Activated naive CD4-positive, alpha-beta T cell (primary cell): ENCODE data around the gene CCDC92.
"Not testable (repeated sequence)": the region's sequence is repeated elsewhere in the genome, so short reads cannot be mapped to it uniquely, and the experiment has no call there.

ENCODE experiments used
- DNase-seq, 4 experiments: peaks; one replicate each; lab custom pipeline; 2025; lab: John Stamatoyannopoulos, UW

CCDC92 gene

DNA sequence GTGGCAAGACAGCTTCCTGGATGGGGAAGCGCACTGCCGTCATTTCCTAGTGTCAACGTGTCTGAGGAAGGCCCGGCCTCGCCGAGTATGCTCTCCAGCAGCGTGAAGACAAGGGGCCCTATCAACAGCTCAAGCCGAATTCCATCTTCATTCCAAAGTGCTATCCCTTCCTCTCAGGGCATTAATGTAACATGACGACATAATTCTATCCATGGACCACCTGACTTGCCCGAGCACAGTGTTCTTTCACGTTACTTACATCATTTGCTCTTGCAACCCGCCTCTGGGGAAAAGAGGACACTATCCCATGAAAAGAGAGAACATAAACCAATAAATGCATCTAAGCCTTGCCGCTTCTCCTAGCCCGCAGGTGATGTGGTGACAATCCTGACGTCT, 22.9 kb downstream of the CCDC92 start:
- DNase-seq: no peak

DNA sequence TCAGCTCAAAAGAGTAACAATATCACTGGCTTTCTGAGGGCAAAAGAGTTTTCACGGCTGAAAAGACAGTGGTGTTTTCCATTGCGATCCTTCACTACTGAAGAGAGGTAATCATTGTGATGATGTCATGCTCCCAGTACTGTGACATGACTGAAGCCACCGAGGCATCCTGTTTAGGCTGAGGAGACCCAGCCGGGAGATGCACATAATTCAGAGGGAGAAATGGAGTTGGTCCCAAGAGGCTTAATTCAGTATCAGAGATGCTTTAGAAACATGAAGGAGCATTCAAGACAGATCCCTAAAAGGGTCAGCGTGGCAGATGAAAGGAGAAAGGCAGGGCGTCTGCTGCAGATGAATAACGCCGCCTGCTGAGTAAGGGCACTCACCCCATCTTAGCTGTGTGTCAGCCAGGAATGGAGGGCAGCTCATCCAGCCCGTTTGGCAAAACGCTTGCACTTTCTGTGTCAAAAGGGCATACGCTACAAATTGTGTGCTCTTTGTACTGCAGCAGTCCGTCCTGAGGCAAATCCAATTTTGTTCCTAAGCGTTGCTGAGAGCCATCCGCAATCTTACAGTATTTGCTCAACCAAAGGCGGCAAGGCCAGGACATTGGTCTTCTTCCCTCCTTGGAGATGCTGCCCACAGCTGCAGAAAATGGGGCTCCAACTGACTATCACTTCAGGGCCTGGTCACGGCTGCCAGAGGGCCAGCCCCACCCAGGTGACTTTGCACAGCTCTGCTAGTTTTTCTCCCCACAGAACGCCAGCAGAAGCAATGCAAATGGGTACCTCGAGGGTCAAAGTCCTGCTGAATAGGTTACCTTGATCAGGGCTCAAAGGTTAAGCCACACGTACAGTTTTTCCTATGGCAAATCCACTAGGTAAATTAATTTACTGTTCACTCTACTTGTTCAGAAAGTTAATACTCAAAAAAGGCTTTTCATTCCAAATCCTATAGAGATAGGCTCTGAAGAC, 23.5 kb downstream of the CCDC92 start:
- no peak for DNase-seq

DNA sequence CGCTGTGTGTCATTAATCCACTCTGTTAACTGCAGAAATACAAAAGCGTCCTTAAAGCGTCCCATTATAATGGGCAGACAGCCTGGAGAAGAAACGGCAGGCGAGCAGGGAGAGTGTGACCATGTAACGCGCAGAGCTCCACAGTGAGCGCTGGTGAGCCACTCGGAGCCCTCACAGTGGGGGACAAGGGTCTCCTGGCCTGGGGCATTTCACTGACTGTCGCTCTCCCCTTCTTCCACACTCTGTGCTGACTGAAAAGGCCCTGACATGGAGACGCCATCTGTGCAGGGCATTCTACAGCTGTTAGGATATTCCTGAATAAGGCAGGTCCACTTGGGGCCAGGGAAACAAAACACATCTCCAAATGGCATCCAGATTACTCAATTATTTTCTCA, 24.2 kb downstream of the CCDC92 start:
- DNase-seq: no peak

DNA sequence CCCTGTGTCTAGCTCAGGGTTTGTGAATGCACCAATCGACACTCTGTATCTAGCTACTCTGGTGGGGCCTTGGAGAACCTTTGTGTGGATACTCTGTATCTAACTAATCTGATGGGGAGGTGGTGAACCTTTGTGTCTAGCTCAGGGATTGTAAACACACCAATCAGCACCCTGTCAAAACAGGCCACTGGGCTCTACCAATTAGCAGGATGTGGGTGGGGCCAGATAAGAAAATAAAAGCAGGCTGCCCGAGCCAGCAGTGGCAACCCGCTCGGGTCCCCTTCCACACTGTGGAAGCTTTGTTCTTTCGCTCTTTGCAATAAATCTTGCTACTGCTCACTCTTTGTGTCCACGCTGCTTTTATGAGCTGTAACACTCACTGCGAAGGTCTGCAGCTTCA, 25.1 kb downstream of the CCDC92 start:
- not testable (repeated sequence) for DNase-seq

DNA sequence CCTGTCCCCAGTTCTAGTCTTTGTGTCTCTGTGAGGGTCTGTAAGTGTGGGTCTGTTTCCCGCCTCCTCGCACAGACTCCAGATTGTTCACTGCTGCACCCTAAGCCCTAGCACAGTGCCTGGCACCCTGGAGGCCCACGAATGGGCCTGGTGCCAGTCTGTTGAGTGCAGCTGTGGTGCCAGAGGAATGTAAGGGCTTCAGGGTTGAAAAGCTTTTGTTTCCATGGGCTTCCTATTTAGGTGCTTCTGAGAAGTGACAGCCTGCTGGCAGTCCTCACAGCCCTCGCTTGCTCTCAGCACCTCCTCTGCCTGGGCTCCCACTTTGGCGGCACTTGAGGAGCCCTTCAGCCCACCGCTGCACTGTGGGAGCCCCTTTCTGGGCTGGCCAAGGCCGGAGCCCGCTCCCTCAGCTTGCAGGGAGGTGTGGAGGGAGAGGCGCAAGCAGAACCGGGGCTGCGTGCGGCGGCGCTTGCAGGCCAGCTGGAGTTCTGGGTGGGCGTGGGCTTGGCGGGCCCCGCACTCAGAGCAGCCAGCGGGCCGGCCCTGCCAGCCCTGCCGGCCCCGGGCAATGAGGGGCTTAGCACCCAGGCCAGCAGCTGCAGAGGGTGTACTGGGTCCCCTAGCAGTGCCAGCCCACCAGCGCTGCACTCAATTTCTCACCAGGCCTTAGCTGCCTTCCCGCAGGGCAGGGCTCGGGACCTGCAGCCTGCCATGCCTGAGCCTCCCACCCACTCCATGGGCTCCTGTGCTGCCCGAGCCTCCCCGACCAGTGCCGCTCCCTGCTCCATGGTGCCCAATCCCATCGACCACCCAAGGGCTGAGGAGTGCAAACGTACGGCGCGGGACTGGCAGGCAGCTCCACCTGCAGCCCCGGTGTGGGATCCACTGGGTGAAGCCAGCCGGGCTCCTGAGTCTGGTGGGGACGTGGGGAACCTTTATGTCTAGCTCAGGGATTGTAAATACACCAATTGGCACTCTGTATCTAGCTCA, 25.8 kb downstream of the CCDC92 start:
- not testable (repeated sequence) for DNase-seq

DNA sequence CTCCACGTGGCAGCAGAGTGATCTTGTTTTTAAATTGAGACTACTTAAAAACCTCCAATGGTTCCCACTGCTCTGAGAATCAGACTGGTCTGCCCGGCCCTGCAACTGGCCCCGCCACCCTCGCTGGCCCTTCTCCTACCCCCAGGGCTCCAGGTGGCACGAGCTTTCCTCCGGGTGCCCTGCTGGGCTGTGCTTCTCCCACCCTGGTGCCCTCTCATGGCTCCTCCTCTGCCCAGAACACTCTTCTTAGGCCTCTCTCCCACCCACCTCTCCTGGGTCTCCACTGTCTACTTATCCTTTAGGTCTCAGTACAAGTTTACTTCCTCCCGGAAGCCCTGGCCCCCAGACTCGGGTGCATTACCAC, 26.5 kb downstream of the CCDC92 start:
- no peak for DNase-seq

DNA sequence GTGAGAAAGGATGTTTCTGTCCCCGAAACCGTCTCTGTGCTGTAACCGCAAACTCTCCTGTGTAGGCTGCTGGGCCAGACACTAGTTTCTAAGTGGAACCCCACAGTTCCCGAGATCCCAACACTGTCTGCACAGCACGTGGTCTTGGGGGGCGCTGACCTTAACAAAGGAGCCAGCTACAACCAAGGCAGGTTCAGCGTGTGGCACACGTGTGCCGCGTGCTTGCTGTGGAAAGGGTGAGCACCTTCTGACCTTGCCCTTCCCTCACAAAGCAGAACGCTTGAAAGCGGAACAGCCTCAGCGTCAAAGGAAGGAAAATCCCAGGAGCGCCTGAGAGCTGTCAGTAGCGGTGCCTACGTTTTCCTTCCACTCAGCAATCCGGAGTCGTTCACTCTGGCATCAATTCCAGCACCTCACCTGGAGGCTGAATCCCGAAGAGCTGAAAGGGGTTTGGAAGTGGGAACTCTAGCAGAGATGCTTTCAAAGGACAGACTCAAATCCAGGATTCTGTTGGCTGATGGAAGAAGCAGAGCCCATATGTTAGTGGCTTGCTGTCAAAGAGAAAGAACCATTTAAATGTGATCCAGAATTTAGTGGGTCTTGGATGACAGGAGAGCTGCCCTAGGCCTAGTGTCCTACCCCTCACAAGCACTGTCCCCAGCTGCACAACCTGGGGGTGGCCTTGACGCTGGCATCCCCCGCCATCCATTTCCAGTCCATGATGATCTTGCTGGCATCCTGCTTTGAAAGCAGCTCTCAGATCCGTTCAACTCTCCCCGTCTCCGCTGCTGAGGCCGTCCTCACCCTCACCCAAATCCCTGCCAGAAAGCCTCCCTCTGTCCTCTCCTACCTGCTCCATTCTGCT, 27.1 kb downstream of the CCDC92 start:
- DNase-seq: no peak

DNA sequence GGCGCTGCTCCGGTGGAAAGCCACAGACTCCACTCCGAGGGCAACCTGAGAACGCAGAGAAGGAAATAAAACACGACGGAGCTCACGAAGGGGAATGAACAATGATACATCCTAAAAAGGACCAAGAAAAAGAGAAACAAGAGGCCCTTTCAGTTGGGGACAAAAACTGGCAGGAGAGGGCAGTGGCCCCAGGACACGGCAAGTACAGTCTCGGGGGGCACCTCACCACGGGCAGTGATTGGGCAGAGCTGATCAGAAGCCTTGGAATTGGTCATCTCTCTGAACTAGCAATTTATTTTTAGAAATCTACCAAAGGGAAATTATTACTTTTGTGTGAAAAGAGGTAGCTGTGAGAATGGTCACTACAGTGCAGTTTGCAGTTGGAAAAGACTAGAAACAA, 27.9 kb downstream of the CCDC92 start:
- no peak for DNase-seq

DNA sequence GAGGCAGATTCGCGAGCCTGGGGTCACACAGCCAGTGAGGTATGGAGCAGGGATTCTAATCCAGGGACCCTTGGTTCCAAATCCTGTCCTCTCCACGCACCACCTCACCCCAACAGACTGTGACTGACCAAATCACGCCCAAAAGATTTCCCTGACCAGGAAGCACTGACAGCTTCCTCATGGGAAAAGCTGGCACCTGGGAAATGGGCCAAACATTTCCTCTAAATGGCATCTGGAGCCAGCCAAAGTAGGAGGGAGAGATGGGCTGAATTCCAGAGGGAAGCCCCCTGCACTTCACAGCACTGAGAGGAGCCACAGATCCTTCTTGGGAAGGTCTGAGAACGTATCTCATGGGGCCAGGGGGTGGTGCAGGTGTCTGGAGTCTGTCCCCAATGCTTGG, 28.8 kb downstream of the CCDC92 start:
- DNase-seq: no peak

DNA sequence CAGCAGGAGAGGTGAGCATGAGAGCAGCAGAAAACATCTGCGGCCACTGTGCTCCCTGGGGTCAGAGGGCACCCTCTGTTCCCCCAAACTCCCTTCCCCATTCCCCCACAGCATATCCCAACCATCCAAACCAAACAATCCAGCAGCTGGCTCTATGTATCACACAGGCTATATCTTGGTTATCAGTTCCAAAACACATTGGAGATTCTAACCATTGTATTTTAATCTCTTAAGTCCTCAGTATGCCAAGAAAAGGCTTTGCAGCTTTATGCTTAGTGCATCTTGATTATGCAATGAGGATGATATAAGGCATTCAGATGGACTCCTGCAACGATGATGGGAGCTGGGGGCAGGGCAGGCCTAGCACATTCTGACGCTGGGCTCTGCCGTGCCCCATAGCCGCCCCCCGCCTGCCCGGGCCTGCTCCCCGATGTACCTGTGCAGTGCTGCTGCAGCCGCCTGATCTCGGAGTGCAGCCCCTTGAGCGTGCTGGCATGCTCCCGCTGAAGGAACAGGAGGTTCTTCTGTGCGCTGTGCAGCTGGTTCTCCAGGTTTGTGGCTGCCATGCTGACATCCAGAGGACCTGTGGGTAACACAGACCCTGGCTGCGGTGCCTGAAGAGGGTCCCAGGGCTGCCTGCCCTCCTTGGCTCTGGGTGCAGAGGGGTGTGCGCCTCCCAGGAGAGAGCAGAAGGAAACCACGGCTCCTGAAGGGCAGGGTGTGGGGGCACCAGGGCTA, 29.6 kb downstream of the CCDC92 start:
- DNase-seq: no peak

DNA sequence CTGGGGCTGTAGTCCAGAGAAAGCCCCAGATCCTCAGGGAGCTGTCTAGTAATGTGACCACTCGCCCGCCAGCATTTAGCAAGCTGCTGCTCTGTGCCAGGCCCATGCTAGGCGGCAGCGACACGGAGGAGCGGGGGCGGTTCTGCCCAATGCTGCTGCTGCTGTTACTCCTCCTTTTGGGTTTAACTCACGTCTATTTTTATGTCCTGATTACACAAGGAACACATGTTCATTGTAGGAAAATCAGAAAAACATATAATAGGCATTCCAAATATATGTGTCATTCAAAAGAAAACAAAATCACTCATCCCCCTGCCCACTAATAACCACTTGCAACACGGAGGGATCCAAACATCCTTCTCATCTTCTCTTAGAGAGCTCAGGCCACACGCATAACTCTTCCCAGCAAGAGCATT, 30.4 kb downstream of the CCDC92 start:
- DNase-seq: no peak

DNA sequence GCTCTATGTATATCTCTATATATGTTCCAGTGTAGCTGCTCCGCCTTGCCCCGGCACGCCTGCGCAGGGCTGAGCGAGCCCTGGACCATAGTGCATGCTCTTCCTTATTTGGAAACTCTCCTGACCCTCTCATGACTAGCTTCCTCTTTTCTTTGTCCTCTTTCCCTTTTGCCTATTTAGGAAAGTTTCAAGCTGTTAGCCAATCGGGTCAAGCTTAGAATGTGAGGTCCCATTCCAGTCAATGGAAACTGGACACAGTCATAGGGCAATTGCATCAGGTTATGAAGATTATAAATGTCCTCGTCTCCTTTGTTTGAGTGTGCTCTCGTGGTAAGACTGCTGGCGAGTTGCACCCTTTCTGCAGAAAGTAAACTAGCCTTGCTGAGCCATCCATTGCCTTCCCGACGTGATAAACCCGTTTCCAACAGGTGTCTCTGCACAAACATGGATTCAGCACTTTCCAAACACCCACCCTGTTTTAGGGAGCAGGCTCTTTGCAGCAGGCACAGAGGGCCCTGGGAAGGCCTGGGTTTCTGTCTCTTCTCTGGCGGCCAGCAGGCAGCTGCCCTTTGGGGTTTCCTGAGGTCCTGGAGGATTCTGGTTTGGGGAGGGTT, 30.9 kb downstream of the CCDC92 start:
- no peak for DNase-seq

DNA sequence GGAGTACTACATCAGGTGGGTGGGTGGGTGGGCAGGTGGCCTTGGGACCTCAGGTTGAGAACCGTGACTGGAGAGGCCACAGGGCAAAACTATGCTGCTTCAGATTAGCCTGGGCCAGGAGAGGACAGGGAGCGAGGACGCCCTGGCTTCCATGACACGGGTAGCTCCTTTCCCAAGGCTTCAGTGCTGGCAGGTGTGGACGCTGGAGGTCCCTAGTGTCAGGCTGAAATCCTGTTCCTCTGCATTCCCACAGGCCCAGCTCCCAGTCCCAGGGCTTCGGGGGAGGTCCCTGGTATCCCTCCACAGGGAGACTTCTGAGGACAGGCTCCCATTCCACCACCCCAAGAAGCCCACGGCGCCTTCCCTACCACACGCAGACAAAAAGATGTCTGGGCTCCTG, 31.6 kb downstream of the CCDC92 start:
- no peak for DNase-seq

DNA sequence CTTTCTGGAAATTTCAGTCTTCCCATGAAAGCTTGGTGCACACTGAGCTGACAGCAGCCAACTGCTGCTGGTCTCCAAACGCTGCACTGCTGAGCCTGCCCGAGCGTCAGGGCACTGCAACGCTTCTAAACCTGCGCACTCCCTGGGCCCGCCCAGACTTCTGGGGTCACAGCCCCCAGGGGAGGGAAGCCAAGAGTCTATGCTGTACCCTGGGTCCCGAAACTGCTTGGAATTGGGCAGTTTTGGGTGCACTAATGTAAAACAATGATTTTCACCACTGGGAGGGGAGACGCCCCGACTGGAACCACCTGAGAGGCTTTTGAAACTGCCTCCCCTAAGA, 32.0 kb downstream of the CCDC92 start:
- no peak for DNase-seq

DNA sequence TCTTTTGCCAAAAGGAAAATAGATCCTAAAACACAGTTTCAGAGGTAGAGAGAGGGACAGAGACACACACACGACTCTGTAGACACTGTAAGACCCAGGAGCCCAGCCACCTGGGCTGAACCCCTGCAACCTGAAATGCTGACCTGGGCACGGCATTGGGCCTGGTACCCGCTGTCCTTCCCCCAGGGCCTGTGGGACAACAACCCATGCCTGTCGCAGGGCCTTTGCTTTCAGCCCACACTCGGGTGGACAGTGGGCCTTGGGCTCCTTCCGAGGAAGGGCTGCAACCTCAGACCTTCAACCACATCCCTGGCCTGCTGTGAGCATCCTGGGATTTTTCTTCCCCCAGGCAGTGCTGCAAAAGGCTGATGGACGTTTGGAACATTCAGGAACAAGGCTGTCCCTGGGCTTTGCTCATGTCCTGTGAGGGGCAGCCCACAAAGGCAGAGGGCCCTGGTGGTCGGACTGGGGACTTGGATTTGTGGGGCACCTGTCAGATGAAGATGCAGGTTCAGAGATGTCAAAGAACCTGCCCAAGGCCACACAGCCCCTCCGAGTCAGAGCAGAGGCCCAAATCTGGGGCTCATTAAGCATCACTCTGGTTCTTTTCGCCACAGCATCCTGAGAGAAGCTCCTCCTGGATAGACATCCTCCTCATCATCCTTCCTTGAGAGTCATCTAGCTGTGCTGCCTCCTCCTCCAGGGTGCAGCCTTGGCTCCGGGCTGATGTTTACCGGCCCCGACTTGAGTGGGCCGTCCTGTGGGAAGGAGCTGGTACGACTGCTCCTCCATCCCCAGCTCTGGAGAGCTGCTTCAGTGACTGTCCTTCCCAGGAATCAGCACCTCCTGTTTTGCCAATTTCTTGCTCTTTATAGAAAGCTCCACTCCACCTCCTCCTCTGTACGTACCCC, 32.7 kb downstream of the CCDC92 start:
- DNase-seq: no peak

DNA sequence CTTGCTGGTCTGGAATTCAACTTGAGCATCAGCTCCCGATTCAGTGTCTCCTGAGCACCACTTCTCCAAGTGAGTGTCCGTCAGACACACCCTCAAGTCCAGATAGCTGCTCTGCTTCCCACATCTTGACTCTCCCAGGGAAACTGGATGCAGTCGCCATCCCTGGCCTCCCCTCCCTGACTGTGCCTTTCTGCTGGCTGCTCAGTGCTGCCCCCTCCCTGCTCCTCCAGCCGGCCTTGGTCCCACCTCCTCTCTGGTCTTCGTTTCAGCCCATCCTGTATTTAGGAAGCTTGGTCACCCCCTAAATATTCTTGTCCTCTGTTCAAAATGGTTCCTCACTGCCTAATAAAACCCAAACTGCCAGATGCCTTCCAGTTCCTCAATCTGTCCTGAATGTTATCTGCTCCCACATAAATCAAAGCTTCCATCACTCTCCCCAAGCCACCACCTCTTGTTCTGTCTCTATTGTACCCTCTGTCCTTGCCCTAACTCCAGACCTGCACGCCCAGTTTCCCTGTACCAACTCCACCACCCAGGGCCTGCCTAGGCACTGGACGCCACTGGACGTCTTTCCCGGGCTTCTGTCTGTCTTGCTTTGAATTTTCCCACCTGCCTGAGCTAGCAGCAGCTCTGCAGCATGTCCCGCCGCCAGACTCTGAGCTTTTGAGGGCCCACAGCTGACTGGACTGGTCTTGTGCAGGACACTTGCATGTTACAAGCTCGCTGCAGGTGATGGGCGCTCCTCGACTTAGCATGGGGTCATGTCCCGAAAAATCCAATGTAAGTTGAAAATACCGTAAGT, 33.8 kb downstream of the CCDC92 start:
- no peak for DNase-seq

DNA sequence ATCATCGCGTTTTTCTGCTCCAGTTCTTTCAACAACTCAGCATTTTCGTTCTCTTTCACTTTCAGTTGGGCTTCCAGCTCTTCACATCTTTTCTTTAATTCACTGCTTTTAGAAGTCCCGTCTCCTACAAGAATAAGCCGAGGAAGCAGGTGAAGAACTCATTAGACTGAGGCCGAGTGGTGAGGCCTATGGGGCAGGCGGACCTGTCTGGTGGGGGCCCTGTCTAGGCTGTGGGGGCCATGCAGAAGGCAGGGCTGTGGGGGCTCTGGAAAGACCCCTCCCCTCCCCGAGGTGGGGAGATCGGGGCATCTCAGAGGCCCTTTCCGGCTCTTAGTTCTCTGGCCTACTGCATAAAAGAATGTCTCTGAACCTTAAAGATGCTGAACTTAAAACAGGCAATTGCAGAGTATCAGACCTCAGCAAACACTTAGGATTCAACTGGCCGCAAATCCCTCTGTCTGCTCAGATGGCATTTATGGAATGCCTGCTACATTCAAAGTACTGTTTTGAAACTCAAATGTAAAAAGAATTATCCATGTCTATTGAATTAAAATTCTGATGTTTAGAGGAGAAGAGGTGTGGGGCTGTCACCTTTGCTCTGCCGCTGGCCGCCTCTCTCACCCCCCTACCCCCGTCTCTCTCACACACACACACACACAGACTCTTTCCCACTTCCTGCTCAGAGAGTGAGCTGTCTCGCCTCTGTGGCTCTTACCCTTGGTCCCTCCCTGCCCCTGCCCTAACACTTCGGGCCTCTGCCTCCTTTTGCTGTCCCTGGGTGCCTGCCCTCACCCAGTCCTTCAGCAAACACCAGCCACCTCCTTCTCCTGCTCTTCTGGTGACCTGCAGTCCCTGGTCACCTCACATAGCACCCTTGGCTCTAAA, 34.7 kb downstream of the CCDC92 start:
- peak in 1 of 4 experiments; percentile 22 for DNase-seq
